NCI-H2196 (cell line): ENCODE data around the gene CSF1.

Source experiments
- DNase-seq: peaks from one replicate; lab custom pipeline; 2025; ENCODE audit not compliant: unreplicated experiment; lab: John Stamatoyannopoulos, UW

Gene CSF1

GRCh38 chr1:109882288-109883245, 28.1 kb upstream of the CSF1 start:
- no peak for DNase-seq

- no peak for DNase-seq
These were observed 27.2 kb upstream of the CSF1 start for GRCh38 chr1:109883248-109883955.

DNA sequence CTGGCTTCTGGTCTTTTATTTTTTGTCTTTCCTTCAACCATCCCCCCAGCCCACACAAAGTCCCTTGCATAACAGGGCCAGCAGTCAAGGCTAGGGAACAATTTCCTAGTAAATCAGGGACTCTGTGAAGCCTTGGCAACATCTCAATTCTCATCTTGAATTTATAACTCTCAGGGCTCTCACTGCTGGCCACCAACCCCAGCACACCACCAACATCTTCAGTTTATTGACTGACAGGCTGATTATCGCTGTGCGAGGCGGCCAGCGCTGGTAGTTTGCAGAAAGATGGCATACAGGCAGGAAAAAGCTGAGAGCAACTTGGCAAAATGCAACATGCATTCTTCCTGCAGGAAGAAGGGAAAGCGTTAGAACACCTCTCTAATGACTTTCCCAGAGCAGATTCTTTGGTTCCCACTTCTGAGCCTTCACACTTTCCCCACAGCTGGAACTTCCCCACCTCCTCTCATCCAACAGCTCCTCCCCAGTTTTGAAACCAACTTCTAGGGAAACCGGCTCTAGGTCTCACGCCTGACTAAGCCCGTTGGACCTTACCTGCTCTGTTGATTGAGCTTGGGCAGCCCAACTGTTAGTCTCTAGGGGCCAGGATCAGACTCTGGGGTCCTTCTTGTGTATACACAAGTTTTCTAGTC, 26.3 kb upstream of the CSF1 start:
- DNase-seq: no peak

DNA sequence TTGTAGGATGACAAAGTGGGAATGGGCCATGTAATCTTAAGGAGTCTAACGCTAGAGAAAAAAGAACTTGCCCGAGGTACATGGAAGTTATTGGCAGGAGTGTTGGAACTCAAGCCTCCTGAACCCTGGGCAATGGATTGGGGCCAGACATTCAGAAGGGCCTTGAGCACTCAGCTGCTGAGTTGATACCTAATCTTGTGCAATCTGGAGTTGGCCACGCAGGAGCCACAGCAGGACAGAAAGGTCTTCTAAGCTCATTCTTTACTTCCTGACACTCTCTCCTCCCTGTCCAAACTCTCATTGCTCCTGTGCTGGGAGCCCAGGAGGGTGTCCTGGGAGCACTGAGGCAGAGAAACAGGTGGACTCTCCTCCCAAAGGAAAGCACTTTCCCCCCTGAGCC, 25.1 kb upstream of the CSF1 start:
- DNase-seq: no peak

- no peak for DNase-seq
These were observed 23.8 kb upstream of the CSF1 start for GRCh38 chr1:109886827-109887226.

DNA sequence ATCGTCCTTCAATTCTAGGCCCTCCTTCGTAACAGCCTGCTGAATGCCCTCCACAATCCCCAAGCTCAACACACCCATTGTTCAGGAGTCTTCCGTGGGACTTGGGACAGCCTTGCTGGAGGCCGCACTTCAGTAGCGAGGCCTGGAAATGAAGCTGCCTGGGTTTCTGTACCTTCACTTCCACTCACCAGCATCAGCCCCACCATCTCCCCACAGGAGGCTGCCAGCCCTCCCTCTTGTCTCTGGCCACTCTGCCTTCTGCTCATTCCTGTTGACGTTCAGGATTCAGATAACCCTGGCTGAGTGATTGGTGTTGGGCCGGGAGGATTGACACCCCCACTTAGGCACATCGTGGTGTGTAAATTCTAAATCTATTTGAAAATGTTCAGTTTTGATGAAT, 23.4 kb upstream of the CSF1 start:
- no peak for DNase-seq

- no peak for DNase-seq
These were observed 22.8 kb upstream of the CSF1 start for GRCh38 chr1:109887884-109888283.

- DNase-seq: no peak
These were observed 21.6 kb upstream of the CSF1 start for GRCh38 chr1:109889094-109889493.

DNA sequence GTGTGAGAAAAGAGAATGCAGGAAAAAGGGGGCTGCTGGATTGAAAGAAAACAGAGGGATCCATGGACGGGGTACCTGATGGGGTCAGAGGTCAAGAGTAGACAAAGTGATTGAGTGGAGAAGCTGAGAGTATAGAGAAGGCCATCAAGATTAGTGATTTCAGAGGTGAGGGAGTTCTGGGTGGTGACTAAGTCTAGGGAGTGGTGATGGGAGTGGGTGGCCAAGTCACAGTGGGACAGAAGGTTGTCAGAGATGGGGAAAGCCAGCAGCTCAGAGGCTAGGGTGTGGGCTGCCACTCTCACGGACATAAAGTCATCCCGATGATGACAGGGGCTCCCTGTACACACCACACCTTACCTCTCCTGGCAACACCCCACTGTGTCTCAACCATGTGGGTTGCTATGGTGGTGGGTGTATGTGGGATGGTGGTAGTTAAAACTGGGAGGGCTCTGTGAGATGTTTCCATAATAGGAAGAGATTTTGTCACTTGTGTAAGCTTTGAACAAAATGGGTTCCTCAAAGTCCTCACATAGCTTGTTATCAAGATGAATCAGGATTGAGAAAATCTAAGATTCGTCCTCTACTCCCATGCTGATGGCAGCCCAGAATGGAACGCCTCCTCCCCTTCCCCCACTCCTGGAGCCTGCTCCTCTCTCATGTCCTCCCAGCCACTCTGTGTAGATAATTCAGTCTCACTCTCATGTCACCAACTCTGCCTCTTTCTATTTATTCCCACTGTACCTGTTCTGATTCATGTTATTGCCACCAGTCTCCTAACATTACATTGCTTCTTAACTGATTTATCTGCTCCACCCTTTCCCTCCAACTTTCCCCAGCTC, 20.3 kb upstream of the CSF1 start:
- no peak for DNase-seq

DNA sequence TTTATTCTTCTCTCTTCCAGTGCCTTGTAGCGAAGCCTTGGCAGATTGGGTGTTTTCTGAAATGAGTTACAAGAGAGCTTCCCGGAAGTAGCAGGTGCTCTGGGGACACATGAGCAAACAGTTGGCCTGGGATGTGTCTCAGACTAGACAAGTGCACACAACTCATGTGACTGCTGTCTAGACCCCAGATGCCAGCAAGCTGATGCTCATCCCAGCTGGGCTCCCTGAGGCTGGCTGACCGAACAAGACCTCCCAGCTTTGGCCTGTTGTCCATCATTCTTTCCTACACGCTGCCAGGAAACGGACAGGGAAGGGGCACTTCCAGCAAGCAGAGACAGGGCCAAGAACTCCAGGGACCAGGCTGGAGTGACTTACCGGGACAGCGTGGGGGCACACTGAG, 18.7 kb upstream of the CSF1 start:
- DNase-seq: no peak

- DNase-seq: no peak
These were observed 17.9 kb upstream of the CSF1 start for GRCh38 chr1:109892561-109893368.

- no peak for DNase-seq
These were observed 17.0 kb upstream of the CSF1 start for GRCh38 chr1:109893532-109894171.

GRCh38 chr1:109894823-109895719, 15.6 kb upstream of the CSF1 start:
- DNase-seq: no peak

- no peak for DNase-seq
These were observed 14.7 kb upstream of the CSF1 start for GRCh38 chr1:109895720-109896504.

DNA sequence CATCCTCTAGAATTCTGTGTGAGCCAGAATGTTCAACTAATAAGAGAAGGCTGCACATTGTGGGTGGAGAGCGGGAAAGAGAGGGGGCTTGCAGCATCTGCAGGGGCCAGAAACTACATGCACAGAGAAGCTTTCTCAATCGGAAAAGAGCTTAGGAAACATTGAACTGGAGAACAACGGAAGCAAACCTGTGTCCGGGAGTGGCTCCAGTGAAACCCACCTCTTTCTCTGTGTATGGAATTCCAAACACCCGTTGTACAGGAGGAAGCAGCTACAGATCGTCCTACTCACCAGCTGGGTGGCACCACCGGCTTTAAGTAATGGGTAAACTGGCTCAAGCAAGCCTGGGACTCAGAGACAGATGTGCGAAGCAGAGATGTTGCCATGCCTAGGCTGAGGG, 14.0 kb upstream of the CSF1 start:
- no peak for DNase-seq

DNA sequence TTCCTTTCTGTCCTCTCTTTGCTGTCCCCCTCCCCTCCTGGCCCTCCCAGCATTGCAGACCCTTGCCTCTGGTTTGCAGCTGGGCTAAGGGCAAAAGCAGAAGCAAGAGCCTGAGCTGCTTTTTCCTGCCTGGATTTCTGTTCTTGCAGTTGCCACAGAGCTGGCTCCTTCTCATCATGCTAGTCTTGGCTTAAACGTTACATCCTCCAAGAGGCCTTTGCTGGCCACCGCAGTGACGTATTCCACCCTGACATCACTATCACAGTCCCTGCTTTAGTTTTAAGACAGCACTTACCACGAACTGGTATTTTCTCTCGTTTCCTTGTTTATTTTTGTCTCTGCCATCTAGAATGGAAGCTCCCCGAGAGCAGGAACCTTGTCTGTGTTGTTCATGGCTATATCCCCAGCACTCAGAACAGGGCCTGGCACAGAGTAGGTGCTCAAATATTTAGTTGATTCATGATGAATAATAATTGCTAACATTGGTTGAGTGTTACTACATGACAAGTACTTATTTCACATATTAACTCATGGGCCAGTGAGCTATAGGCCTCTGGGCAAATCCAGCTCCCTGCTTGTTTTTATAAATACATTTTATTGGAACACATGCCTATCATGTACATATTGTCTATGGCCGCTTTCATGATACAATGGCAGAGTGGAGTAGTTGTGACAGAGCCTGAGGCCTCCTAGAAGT, 13.2 kb upstream of the CSF1 start:
- no peak for DNase-seq

GRCh38 chr1:109898842-109899241, 11.8 kb upstream of the CSF1 start:
- no peak for DNase-seq
